Measurements from ENCODE around the gene ZFPM1.

ZFPM1 gene

GRCh38 chr16:88458773-88459235 lies 5.7 kb downstream of the ZFPM1 start:
- TF ChIP-seq CTCF (IDR thresholded peaks at IDR 0.05; ENCODE audit: low read depth, low read length), result no peak
- H3K4me3 ChIP-seq (ENCODE audit: low read depth, low read length), result no peak overlapping the region

- H3K4me3 ChIP-seq (ENCODE audit: low read depth, low read length), result no peak overlapping the region
- TF ChIP-seq CTCF (IDR thresholded peaks at IDR 0.05; ENCODE audit: low read depth, low read length), result no peak
Measured at GRCh38 chr16:88459366-88460073, 6.4 kb downstream of the ZFPM1 start.

- H3K4me3 ChIP-seq (ENCODE audit: low read depth, low read length), result no peak overlapping the region
- no peak for TF ChIP-seq CTCF (IDR thresholded peaks at IDR 0.05; ENCODE audit: low read depth, low read length)
Measured at GRCh38 chr16:88460496-88461330, 7.6 kb downstream of the ZFPM1 start.

- no peak overlapping the region for H3K4me3 ChIP-seq (ENCODE audit: low read depth, low read length)
Measured at GRCh38 chr16:88461331-88462269, 8.5 kb downstream of the ZFPM1 start.

GRCh38 chr16:88462396-88462795 lies 9.3 kb downstream of the ZFPM1 start:
- no peak for TF ChIP-seq CTCF (IDR thresholded peaks at IDR 0.05; ENCODE audit: low read depth, low read length)
- H3K4me3 ChIP-seq (ENCODE audit: low read depth, low read length), result no peak overlapping the region

More at GRCh38 chr16:88461331-88462269, 8.5 kb downstream of the ZFPM1 start:
- no peak for TF ChIP-seq CTCF (IDR thresholded peaks at IDR 0.05; ENCODE audit: low read depth, low read length)

- TF ChIP-seq CTCF (IDR thresholded peaks at IDR 0.05; ENCODE audit: low read depth, low read length), result no peak
- no peak overlapping the region for H3K4me3 ChIP-seq (ENCODE audit: low read depth, low read length)
Measured at GRCh38 chr16:88463411-88463810, 10.3 kb downstream of the ZFPM1 start.
